ENCODE results near the gene ULK4. TPM values are rescaled to one million over a fixed set of nuclear protein-coding genes. Genes with fewer than 3 reads are reported as not detected.
A peak's percentile ranks its signal among the peaks of the same experiment; 100 is the strongest.

ULK4 gene
- total and polyA plus RNA-seq, 9 of the 15 experiments (the other 6 are each of a cell fraction or from before 2014, with no cell fraction given) = 3.0 to 5.9 (median 3.5) TPM

DNA sequence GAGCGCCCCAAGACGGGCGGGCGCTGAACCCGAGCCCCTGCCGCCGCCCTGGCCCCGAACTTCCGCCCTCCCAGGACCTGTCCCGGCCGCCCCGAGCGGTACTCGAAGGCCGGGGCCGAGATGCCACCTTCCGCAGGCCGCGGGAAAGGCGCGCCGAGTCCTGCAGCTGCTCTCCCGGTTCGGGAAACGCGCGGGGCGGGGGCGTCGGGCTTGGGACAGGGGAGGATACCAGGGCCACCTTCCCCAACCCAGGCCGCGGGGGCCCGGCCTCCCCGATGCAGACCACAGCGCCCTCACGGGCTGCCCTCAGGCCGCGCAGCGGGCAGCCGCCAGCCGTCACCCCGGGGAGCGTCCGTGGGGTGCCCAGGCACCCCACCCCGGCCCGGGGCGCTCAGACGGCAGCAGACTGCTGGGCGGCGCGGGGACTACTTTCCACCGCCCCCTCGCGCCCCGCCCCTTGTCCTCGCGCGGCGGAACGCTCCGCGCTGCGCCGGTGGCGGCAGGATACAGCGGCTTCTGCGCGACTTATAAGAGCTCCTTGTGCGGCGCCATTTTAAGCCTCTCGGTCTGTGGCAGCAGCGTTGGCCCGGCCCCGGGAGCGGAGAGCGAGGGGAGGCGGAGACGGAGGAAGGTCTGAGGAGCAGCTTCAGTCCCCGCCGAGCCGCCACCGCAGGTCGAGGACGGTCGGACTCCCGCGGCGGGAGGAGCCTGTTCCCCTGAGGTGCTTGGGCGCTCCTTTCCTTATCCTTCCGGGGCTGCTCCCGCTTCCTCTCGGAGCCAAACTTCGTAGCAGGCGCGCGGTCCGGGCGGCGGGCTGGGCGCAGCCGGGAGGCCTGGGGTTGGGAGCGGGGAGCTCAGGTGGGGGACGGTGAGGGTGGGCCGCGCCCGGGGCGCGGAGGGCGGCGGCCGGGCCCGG lies 762.7 kb downstream of the ULK4 start, which contains the start of gene CTNNB1 (continued):
- TF ChIP-seq ILF3 (IDR thresholded peaks at IDR 0.05; ENCODE audit: borderline replicate concordance) (peak; percentile 89; the same call in 1 of the 2 replicates), ZNF175 (CRISPR knock-in tag; IDR thresholded peaks at IDR 0.05; ENCODE audit: low read depth) (no peak), GABPA (tag; conservative IDR thresholded peaks at IDR 0.05; ENCODE audit: low read depth) (peak; percentile 73), SMARCB1 (IDR thresholded peaks at IDR 0.05; ENCODE audit: insufficient read length, low read depth) (no peak), ESRRA (IDR thresholded peaks at IDR 0.05; ENCODE audit: borderline replicate concordance, low read depth) (peak; percentile 73), ZNF224 (CRISPR knock-in tag; IDR thresholded peaks at IDR 0.05) (no peak), TCF7L2 (IDR thresholded peaks at IDR 0.05; ENCODE audit: low read depth, low read length) (no peak), ELF2 (CRISPR knock-in tag; IDR thresholded peaks at IDR 0.05) (peak; percentile 83), KLF13 (tag; IDR thresholded peaks at IDR 0.05; ENCODE audit: borderline replicate concordance, low read depth) (peak; percentile 99), FOXP1 (CRISPR knock-in tag; IDR thresholded peaks at IDR 0.05) (peak; percentile 78; the same call in 1 of the 2 replicates), ZNF77 (CRISPR knock-in tag; IDR thresholded peaks at IDR 0.05) (no peak), RBFOX2 (IDR thresholded peaks at IDR 0.05; ENCODE audit: low read depth, low read length) (peak; percentile 100), MEIS2 (IDR thresholded peaks at IDR 0.05; ENCODE audit: partially characterized antibody) (no peak)
- TF ChIP-seq, protein P1, sequence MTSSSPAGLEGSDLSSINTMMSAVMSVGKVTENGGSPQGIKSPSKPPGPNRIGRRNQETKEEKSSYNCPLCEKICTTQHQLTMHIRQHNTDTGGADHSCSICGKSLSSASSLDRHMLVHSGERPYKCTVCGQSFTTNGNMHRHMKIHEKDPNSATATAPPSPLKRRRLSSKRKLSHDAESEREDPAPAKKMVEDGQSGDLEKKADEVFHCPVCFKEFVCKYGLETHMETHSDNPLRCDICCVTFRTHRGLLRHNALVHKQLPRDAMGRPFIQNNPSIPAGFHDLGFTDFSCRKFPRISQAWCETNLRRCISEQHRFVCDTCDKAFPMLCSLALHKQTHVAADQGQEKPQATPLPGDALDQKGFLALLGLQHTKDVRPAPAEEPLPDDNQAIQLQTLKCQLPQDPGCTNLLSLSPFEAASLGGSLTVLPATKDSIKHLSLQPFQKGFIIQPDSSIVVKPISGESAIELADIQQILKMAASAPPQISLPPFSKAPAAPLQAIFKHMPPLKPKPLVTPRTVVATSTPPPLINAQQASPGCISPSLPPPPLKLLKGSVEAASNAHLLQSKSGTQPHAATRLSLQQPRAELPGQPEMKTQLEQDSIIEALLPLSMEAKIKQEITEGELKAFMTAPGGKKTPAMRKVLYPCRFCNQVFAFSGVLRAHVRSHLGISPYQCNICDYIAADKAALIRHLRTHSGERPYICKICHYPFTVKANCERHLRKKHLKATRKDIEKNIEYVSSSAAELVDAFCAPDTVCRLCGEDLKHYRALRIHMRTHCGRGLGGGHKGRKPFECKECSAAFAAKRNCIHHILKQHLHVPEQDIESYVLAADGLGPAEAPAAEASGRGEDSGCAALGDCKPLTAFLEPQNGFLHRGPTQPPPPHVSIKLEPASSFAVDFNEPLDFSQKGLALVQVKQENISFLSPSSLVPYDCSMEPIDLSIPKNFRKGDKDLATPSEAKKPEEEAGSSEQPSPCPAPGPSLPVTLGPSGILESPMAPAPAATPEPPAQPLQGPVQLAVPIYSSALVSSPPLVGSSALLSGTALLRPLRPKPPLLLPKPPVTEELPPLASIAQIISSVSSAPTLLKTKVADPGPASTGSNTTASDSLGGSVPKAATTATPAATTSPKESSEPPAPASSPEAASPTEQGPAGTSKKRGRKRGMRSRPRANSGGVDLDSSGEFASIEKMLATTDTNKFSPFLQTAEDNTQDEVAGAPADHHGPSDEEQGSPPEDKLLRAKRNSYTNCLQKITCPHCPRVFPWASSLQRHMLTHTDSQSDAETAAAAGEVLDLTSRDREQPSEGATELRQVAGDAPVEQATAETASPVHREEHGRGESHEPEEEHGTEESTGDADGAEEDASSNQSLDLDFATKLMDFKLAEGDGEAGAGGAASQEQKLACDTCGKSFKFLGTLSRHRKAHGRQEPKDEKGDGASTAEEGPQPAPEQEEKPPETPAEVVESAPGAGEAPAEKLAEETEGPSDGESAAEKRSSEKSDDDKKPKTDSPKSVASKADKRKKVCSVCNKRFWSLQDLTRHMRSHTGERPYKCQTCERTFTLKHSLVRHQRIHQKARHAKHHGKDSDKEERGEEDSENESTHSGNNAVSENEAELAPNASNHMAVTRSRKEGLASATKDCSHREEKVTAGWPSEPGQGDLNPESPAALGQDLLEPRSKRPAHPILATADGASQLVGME (CRISPR knock-in tag; IDR thresholded peaks at IDR 0.05) = peak; percentile 92
- TF ChIP-seq, protein P2, sequence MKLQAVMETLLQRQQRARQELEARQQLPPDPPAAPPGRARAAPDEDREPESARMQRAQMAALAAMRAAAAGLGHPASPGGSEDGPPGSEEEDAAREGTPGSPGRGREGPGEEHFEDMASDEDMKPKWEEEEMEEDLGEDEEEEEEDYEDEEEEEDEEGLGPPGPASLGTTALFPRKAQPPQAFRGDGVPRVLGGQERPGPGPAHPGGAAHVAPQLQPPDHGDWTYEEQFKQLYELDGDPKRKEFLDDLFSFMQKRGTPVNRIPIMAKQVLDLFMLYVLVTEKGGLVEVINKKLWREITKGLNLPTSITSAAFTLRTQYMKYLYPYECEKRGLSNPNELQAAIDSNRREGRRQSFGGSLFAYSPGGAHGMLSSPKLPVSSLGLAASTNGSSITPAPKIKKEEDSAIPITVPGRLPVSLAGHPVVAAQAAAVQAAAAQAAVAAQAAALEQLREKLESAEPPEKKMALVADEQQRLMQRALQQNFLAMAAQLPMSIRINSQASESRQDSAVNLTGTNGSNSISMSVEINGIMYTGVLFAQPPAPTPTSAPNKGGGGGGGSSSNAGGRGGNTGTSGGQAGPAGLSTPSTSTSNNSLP (IDR thresholded peaks at IDR 0.05; ENCODE audit: borderline replicate concordance, low read depth, low read length) = 0 out of 2 replicates have a peak, but pooled peaks have one; percentile 14
- TF ChIP-seq, protein P3, sequence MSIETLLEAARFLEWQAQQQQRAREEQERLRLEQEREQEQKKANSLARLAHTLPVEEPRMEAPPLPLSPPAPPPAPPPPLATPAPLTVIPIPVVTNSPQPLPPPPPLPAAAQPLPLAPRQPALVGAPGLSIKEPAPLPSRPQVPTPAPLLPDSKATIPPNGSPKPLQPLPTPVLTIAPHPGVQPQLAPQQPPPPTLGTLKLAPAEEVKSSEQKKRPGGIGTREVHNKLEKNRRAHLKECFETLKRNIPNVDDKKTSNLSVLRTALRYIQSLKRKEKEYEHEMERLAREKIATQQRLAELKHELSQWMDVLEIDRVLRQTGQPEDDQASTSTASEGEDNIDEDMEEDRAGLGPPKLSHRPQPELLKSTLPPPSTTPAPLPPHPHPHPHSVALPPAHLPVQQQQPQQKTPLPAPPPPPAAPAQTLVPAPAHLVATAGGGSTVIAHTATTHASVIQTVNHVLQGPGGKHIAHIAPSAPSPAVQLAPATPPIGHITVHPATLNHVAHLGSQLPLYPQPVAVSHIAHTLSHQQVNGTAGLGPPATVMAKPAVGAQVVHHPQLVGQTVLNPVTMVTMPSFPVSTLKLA (conservative IDR thresholded peaks at IDR 0.05) = peak; percentile 59 to 85; a peak in 3 of 4 replicates

Measured in K562 (cell line).